Activated CD4-positive, alpha-beta T cell treated with anti-CD3 and anti-CD28 coated beads for 48 hours (primary cell): ENCODE data around the gene ADAMTS18.
"Not testable (repeated sequence)": the region's sequence is repeated elsewhere in the genome, so short reads cannot be mapped to it uniquely, and the experiment has no call there.

Experiments
- DNase-seq: peaks from one replicate; pipeline ENCODE4 v3.0.0-alpha.2; 2020

Gene ADAMTS18, protein sequence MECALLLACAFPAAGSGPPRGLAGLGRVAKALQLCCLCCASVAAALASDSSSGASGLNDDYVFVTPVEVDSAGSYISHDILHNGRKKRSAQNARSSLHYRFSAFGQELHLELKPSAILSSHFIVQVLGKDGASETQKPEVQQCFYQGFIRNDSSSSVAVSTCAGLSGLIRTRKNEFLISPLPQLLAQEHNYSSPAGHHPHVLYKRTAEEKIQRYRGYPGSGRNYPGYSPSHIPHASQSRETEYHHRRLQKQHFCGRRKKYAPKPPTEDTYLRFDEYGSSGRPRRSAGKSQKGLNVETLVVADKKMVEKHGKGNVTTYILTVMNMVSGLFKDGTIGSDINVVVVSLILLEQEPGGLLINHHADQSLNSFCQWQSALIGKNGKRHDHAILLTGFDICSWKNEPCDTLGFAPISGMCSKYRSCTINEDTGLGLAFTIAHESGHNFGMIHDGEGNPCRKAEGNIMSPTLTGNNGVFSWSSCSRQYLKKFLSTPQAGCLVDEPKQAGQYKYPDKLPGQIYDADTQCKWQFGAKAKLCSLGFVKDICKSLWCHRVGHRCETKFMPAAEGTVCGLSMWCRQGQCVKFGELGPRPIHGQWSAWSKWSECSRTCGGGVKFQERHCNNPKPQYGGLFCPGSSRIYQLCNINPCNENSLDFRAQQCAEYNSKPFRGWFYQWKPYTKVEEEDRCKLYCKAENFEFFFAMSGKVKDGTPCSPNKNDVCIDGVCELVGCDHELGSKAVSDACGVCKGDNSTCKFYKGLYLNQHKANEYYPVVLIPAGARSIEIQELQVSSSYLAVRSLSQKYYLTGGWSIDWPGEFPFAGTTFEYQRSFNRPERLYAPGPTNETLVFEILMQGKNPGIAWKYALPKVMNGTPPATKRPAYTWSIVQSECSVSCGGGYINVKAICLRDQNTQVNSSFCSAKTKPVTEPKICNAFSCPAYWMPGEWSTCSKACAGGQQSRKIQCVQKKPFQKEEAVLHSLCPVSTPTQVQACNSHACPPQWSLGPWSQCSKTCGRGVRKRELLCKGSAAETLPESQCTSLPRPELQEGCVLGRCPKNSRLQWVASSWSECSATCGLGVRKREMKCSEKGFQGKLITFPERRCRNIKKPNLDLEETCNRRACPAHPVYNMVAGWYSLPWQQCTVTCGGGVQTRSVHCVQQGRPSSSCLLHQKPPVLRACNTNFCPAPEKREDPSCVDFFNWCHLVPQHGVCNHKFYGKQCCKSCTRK (N-terminal part only)

DNA sequence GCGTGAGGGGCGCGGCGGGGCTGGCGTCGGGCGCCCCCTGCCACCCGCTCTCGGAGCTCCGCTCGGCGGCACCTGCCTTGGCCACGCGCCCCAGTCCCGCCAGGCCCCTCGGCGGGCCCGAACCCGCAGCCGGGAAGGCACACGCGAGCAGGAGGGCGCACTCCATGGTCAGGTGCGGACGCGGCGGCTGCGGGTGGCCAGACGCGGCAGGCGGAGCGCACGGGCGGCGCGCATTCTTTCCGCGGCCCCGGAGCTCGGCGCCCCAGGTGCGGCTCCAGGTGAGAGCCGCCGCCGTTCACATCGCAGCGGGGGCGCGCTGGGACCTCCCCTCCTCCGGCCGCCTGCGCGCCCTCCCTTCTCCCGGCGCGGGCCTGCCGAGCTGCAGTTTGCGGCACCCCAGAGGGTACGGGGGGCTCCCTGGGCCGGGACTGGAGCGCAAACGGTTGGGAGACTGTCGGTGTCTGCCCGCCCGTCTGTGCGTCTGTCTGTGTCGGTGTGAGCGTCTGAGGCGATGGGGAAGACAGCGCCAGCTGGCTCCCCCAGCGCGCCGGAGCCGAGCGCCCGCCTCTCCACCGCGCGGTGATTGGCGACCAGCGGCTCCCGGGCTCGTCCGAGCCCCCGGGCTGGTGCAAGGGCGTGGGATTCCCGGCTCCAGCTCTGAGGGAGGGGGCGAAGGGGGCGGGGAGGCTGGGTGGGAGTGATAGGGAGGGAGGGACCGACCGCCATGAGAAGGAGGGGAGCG, at the start of gene ADAMTS18:
ADAMTS18 (minus strand) TSS at position 505 of the 742 bp plus-strand sequence; CDS start at position 166, 339 bp downstream.
- peak; percentile 2 for DNase-seq

DNA sequence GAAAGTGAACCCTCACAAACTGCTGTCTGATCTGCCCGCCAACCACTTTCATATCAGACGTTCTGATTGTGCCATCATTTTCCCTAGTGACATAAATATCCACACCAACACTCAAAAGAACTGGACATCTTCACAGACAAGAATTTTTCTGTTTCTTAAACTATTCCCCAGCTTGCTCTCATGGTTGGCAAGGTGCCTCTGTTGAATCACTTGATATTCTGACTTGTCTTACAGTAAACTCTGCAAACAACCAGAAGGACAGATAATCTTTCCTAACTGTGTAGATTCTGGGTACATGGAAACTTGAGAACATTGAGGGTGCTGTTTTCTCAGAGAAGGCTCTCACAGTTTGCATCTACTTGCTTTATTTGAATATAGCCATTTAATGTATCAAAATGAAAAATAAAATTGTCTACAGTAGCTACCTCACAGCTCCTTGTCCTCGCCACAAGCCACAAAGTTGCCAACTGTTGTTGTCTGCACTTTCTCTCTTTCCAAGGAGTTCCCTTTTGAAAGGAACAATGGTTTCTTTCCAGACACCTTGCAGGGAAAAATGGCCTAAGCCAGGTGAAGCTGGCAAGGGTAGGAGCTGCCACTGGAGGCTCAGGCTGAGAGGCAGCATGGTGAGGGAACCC, 46.0 kb upstream of the ADAMTS18 start:
- DNase-seq, result no peak

DNA sequence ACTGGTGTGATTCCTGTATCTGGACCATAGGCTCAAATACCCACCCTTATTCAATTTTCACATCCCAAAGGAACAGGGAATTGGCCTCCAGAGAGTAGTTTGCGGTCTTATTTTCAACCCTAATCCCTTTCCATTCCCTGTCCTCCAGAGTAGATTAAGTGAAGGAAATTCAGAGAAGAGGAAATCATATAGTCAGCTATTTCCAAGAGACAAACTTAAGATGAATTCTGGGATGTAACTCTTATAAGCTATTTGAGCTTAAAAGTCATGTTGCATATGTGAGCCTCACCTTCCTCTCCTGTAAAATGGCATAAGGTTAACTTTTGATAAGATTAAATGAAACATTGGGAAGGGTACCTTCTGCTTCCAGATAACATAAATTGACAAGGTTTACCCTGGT, 37.4 kb upstream of the ADAMTS18 start:
- no peak for DNase-seq

DNA sequence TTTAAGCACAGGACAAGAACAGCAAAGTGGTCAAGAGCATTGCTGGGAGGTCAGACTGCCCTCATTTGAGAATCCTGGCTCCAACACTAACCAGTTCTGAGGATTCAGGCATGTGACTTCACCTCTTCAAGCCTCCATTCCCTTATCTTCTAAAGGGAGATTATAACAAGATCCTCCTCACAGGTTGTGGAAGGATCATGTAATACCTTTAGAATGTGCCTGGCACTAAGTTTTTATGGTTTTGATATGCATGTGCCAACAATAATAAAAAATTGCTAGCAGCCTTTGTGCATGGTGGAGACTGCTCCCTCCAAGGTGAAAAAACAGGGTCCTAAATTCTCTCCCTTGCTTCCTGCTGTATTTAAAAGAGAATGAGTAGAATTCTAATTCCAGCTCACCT, 36.0 kb upstream of the ADAMTS18 start:
- DNase-seq, result no peak

DNA sequence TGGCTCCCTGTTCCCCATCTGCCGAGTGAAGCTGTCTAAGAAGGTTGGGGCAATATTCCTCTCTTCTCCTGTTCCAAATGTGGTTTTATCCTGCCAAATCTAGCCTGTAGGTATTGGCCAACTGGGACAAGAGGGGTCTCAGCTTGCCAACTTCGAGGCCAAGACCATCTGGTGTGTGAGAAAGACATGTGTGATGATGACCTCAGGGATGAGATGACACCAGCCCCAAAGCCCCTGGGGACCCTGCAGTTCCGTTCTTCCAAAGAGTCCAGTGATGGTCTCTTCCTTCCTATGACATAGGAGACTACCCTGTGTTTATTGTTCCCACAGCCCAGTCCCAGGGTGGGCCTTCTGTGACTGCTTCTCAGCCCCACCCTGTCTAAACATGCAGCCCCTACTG, 34.8 kb upstream of the ADAMTS18 start:
- DNase-seq, result no peak

GRCh38 chr16:77468831-77469230, 34.0 kb upstream of the ADAMTS18 start:
- DNase-seq, result no peak

- no peak for DNase-seq
Observed at GRCh38 chr16:77467821-77468335, 33.0 kb upstream of the ADAMTS18 start.

DNA sequence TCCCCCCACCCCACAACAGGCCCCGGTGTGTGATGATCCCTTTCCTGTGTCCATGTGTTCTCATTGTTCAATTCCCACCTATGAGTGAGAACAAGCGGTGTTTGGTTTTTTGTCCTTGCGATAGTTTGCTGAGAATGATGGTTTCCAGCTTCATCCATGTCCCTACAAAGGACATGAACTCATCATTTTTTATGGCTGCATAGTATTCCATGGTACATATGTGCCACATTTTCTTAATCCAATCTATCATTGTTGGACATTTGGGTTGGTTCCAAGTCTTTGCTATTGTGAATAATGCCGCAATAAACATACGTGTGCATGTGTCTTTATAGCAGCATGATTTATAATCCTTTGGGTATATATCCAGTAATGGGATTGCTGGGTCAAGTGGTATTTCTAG, 28.8 kb upstream of the ADAMTS18 start:
- DNase-seq, result not testable (repeated sequence)

- DNase-seq, result no peak
Observed at GRCh38 chr16:77462894-77463293, 28.1 kb upstream of the ADAMTS18 start.

- no peak for DNase-seq
Observed at GRCh38 chr16:77459534-77460254, 24.9 kb upstream of the ADAMTS18 start.

GRCh38 chr16:77457046-77457445, 22.2 kb upstream of the ADAMTS18 start:
- DNase-seq, result no peak

DNA sequence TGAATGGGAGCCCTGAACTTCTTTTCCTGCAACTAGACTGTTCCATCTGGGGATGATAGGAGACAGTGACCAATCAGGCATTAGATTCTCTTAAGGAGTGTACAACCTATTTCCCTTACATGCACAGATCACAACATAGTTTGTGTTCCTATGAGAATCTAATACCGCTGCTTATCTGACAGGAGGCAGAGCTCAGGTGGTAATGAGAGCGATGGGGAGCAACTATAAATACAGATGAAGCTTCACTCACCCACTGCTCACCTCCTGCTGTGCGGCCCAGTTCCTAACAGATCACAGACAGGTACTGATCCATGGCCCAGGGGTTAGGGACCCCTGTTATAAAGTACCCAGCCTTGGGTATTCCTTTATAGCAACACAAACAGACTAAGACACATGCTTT, 17.4 kb upstream of the ADAMTS18 start:
- no peak for DNase-seq

DNA sequence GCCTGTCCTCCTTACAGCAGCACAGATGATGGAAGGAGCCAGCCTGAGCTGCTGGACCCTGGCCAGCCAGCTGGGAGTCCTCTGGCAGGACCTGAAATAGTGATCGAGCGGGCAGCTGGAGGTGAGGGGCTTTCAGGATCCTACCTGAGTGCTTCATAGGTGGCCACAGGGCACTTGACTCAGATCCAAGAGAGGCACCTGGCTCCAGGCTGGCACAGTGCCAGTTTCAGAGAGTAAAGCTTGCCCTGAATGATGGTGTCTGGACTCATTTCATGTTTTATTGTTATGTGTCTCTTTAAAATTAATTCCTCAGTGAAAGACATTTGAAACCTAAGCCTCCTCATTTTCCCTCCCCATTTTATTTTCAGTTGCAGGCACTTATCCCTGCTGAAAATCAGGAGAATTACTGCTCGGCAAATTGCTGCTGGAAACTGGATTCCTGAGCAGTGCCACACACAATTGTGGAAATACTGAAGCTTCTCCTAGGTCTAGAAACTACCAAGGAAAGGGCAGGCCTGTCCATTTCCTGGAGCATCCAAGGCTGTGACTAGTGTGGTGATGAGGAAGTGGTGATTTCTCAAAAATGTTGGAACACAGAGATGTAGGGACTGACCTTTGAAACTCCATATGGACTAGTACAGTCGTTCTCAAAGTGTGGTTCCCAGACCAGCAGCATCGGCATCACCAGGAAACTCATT, 16.1 kb upstream of the ADAMTS18 start:
- no peak for DNase-seq

GRCh38 chr16:77449208-77449607, 14.4 kb upstream of the ADAMTS18 start:
- DNase-seq, result no peak

DNA sequence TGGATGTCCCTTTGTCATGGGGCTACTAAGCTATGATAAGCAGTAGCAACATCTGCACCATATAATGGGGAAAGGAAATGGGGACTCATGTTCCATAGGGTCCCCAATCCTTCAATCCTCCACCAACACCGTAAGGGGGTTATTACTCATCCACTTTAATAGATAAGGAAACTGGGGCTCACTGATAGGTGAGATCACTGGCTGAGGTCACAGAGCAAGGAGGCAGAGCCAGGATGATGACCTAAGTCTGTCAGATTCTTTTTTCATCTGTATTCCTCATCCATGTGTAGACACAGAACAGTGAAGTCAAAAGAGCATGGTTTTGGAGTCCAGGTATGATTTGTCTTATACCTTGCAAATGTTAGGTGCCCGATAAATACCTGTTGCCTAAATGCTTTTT, 10.5 kb upstream of the ADAMTS18 start:
- no peak for DNase-seq

DNA sequence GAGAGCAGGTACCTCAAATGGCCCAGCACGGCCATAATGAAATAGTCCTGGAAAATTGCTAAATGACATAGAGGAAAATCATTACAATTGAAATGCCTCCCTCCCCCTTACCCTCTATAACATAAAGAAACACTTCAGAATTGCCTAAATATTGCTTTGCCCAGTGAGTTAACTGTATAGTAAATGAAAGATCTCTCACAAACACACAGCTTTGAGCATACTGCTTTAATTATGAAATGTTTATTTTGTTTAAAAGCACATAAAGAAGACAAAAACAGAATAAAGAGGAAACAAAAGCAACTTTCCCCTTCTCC, 9.3 kb upstream of the ADAMTS18 start:
- DNase-seq, result no peak

- DNase-seq, result no peak
Observed at GRCh38 chr16:77443357-77444146, 8.7 kb upstream of the ADAMTS18 start.

- no peak for DNase-seq
Observed at GRCh38 chr16:77442078-77442477, 7.2 kb upstream of the ADAMTS18 start.

GRCh38 chr16:77439106-77439505, 4.3 kb upstream of the ADAMTS18 start:
- no peak for DNase-seq

DNA sequence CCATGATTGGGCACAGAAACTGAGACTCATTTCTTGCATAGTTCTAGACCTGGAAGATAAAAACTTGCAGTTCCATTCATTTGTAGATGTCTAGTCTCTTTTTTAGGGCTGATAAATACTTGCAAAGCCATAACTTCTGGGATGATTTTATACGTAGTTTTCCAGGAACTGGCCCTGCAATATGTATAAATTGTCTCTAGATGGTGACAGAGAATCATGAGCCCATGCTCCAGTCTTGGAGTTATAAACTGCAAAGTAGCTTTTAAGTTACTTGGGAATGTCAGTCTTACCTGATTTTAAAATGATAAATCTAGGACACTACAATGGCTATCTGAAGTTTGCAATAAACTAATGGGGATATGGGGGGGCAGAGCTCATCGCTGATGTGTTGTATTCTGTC, 3.0 kb upstream of the ADAMTS18 start:
- no peak for DNase-seq
